Ishikawa (cell line): ENCODE results near the gene CCDC69.

Experiments
- CEBPB ChIP-seq: IDR thresholded peaks from 2 replicates; pipeline ENCODE4 v1.6.1; 2012
- CREB1 ChIP-seq: IDR thresholded peaks from 2 replicates; pipeline ENCODE4 v1.6.1; 2012; ENCODE audit warnings: low read depth
- EGR1 ChIP-seq: IDR thresholded peaks from 2 replicates; pipeline ENCODE4 v1.6.1; 2012
- EP300 ChIP-seq: IDR thresholded peaks from 2 replicates; pipeline ENCODE4 v1.6.1; 2012; ENCODE audit warnings: borderline replicate concordance
- FOXM1 ChIP-seq: IDR thresholded peaks from 2 replicates; pipeline ENCODE4 v1.6.1; 2012; ENCODE audit warnings: low read depth, borderline replicate concordance
- MAX ChIP-seq: IDR thresholded peaks from 2 replicates; pipeline ENCODE4 v1.6.1; 2012
- NFIC ChIP-seq: IDR thresholded peaks from 2 replicates; pipeline ENCODE4 v1.6.1; 2012
- RAD21 ChIP-seq: IDR thresholded peaks from 2 replicates; pipeline ENCODE4 v1.6.1; 2012; ENCODE audit warnings: low read depth
- REST ChIP-seq: IDR thresholded peaks from 2 replicates; pipeline ENCODE4 v1.6.1; 2012; ENCODE audit warnings: low read depth, mild to moderate bottlenecking
- TAF1 ChIP-seq: IDR thresholded peaks from 2 replicates; pipeline ENCODE4 v1.6.1; 2012; ENCODE audit warnings: low read depth, mild to moderate bottlenecking
- TCF12 ChIP-seq: IDR thresholded peaks from 2 replicates; pipeline ENCODE4 v1.6.1; 2012; ENCODE audit warnings: low read depth
- TEAD4 ChIP-seq: IDR thresholded peaks from 2 replicates; pipeline ENCODE4 v1.6.1; 2012
- USF1 ChIP-seq: IDR thresholded peaks from 2 replicates; pipeline ENCODE4 v1.6.1; 2012
- YY1 ChIP-seq: IDR thresholded peaks from 2 replicates; pipeline ENCODE4 v1.6.1; 2012; ENCODE audit warnings: low read depth
- ZBTB7A ChIP-seq: IDR thresholded peaks from 2 replicates; pipeline ENCODE4 v1.6.1; 2012; ENCODE audit warnings: low read depth

The CCDC69 gene

GRCh38 chr5:151228986-151229385 lies 5.1 kb upstream of the CCDC69 start:
- TF ChIP-seq NFIC (no peak), ZBTB7A (no peak), TAF1 (no peak), EP300 (no peak), YY1 (no peak), TCF12 (no peak), TEAD4 (no peak), RAD21 (no peak), FOXM1 (no peak), REST (no peak)

GRCh38 chr5:151227918-151228447 lies 4.1 kb upstream of the CCDC69 start:
- no peak for TF ChIP-seq EP300
- no peak for TF ChIP-seq TEAD4
- TF ChIP-seq REST = no peak
- no peak for TF ChIP-seq CREB1
- no peak for TF ChIP-seq ZBTB7A
- TF ChIP-seq YY1 = no peak
- no peak for TF ChIP-seq MAX
- no peak for TF ChIP-seq RAD21

GRCh38 chr5:151225475-151225874 lies 1.6 kb upstream of the CCDC69 start:
- TF ChIP-seq FOXM1 (no peak), YY1 (no peak)

GRCh38 chr5:151225071-151225470 lies 1.2 kb upstream of the CCDC69 start:
- TF ChIP-seq TEAD4 = no peak
- no peak for TF ChIP-seq REST
- TF ChIP-seq ZBTB7A = no peak
- no peak for TF ChIP-seq CEBPB
- no peak for TF ChIP-seq MAX
- no peak for TF ChIP-seq EP300
- no peak for TF ChIP-seq TCF12
- TF ChIP-seq NFIC = no peak
- no peak for TF ChIP-seq YY1
- TF ChIP-seq USF1 = no peak
- TF ChIP-seq TAF1 = no peak
- TF ChIP-seq RAD21 = no peak
- TF ChIP-seq EGR1 = no peak
- no peak for TF ChIP-seq CREB1
- TF ChIP-seq FOXM1 = no peak

GRCh38 chr5:151224372-151224771 lies 480 bp upstream of the CCDC69 start:
- TF ChIP-seq MAX (no peak), TEAD4 (no peak), TAF1 (no peak), REST (no peak), FOXM1 (no peak), ZBTB7A (no peak), EGR1 (no peak), CEBPB (no peak), RAD21 (no peak), EP300 (no peak), NFIC (no peak), TCF12 (no peak), YY1 (no peak), USF1 (no peak), CREB1 (no peak)
